ENCODE measurements around the gene LCN9. TPM values are rescaled to one million over a fixed set of nuclear protein-coding genes. Genes with fewer than 3 reads are reported as not detected.

The LCN9 gene
- polyA plus RNA-seq, 1 donor (not counting 4 experiments of a cell fraction or from before 2014, with no cell fraction given) = not detected

DNA sequence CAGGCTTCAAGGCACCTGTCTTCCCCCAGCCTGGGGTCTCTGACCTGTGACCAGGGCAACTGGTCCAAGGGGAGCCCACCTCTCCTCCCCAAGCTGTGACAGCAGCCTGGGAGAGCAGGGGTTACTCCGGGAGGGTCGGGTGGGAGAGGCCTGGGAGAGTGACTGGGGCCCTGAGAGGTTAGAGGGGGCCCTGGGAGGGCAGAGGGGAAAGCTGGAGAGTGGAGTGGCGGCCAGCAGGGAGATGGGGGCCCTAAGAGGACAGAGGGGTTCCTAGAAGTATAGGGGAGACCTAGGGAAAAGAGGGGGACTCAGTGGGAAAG is 302 bp downstream of the LCN9 start:
- H3K27ac ChIP-seq (ENCODE audit: control insufficient read depth, insufficient read depth, low read length) = no peak overlapping the region
- H3K79me2 ChIP-seq (ENCODE audit: control insufficient read depth, insufficient read depth, low read length) = no peaks in the 10 kb centered on the region
- H3K9ac ChIP-seq (ENCODE audit: control insufficient read depth, extremely low read depth, insufficient read depth, low read length) = no peak overlapping the region
- FAIRE-seq (no peak), DNase-seq (ENCODE audit: low read depth, low spot score) (no peak)
- no peaks in the 10 kb centered on the region for H3K27me3 ChIP-seq (ENCODE audit: control insufficient read depth, extremely low read depth, insufficient read depth, low read length)
- no peaks in the 10 kb centered on the region for H3K36me3 ChIP-seq (ENCODE audit: control insufficient read depth in 2 of 2, extremely low read depth in 1 of 2, insufficient read depth in 2 of 2, low read length in 2 of 2)
- TF ChIP-seq, protein P1, sequence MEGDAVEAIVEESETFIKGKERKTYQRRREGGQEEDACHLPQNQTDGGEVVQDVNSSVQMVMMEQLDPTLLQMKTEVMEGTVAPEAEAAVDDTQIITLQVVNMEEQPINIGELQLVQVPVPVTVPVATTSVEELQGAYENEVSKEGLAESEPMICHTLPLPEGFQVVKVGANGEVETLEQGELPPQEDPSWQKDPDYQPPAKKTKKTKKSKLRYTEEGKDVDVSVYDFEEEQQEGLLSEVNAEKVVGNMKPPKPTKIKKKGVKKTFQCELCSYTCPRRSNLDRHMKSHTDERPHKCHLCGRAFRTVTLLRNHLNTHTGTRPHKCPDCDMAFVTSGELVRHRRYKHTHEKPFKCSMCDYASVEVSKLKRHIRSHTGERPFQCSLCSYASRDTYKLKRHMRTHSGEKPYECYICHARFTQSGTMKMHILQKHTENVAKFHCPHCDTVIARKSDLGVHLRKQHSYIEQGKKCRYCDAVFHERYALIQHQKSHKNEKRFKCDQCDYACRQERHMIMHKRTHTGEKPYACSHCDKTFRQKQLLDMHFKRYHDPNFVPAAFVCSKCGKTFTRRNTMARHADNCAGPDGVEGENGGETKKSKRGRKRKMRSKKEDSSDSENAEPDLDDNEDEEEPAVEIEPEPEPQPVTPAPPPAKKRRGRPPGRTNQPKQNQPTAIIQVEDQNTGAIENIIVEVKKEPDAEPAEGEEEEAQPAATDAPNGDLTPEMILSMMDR (optimal IDR thresholded peaks at IDR 0.05 in 1 of 3, IDR thresholded peaks at IDR 0.05 in 1 of 3, conservative IDR thresholded peaks at IDR 0.05 in 1 of 3; ENCODE audit: extremely low read depth in 1 of 3, insufficient read depth in 2 of 3, low read length in 3 of 3) = no peak
- TF ChIP-seq EZH2 (IDR thresholded peaks at IDR 0.05; ENCODE audit: low read length) = no peak
- H3K4me1 ChIP-seq (ENCODE audit: control insufficient read depth, extremely low read depth, insufficient read depth, low read length) = no peaks in the 10 kb centered on the region
- dilution Hi-C loops (cut with MboI; ENCODE audit: extremely low pct_ligation_motif_present, low sequenced_read_pairs) = no loop called here
- no peaks in the 10 kb centered on the region for H3K9me3 ChIP-seq (ENCODE audit: control insufficient read depth, low read depth, low read length)
- no peaks in the 10 kb centered on the region for H3K9me1 ChIP-seq (ENCODE audit: control insufficient read depth, extremely low read depth, insufficient read depth, low read length)
- no peak overlapping the region for H2AFZ ChIP-seq (ENCODE audit: control insufficient read depth, low read length)
- H3K4me2 ChIP-seq (ENCODE audit: control insufficient read depth, extremely low read depth, insufficient read depth, low read depth, low read length) = no peak overlapping the region
- no peak overlapping the region for H3K4me3 ChIP-seq (ENCODE audit: control insufficient read depth in 2 of 3, extremely low read depth in 1 of 3, insufficient read depth in 2 of 3, low read depth in 1 of 3, low read length in 3 of 3)
- H4K20me1 ChIP-seq (ENCODE audit: control insufficient read depth, extremely low read depth, insufficient read depth, low read length) = no peaks in the 10 kb centered on the region

DNA sequence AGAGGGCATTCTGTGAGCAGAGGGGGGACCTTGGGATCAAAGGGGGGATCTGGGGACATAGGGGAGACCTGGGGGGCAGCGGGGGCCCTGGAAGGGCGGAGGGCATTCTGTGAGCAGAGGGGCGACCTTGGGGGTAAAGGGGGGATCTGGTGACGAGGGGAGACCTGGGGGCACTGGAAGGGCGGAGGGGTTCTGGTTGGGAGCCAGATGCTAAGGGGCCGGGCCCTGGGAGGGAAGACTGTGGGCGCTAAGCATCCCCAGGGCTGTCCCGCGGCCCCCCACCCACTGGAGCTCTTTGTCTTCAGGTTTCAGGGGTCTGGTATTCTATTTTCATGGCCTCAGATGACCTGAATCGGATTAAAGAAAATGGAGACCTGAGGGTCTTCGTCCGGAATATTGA is 748 bp downstream of the LCN9 start:
- Histone ChIP-seq H3K4me1 (ENCODE audit: control insufficient read depth, extremely low read depth, insufficient read depth, low read length) (no peaks in the 10 kb centered on the region), H3K36me3 (ENCODE audit: control insufficient read depth in 2 of 2, extremely low read depth in 1 of 2, insufficient read depth in 2 of 2, low read length in 2 of 2) (no peaks in the 10 kb centered on the region), H3K4me2 (ENCODE audit: control insufficient read depth, extremely low read depth, insufficient read depth, low read depth, low read length) (no peak overlapping the region), H3K4me3 (ENCODE audit: control insufficient read depth in 2 of 3, extremely low read depth in 1 of 3, insufficient read depth in 2 of 3, low read depth in 1 of 3, low read length in 3 of 3) (no peak overlapping the region), H3K9ac (ENCODE audit: control insufficient read depth, extremely low read depth, insufficient read depth, low read length) (no peak overlapping the region), H4K20me1 (ENCODE audit: control insufficient read depth, extremely low read depth, insufficient read depth, low read length) (no peaks in the 10 kb centered on the region), H2AFZ (ENCODE audit: control insufficient read depth, low read length) (no peak overlapping the region), H3K79me2 (ENCODE audit: control insufficient read depth, insufficient read depth, low read length) (no peaks in the 10 kb centered on the region), H3K9me3 (ENCODE audit: control insufficient read depth, low read depth, low read length) (no peaks in the 10 kb centered on the region), H3K27me3 (ENCODE audit: control insufficient read depth, extremely low read depth, insufficient read depth, low read length) (no peaks in the 10 kb centered on the region), H3K9me1 (ENCODE audit: control insufficient read depth, extremely low read depth, insufficient read depth, low read length) (no peaks in the 10 kb centered on the region), H3K27ac (ENCODE audit: control insufficient read depth, insufficient read depth, low read length) (no peak overlapping the region)
- TF ChIP-seq EZH2 (IDR thresholded peaks at IDR 0.05; ENCODE audit: low read length) = no peak
- TF ChIP-seq, protein P1 (optimal IDR thresholded peaks at IDR 0.05 in 1 of 3, IDR thresholded peaks at IDR 0.05 in 1 of 3, conservative IDR thresholded peaks at IDR 0.05 in 1 of 3; ENCODE audit: extremely low read depth in 1 of 3, insufficient read depth in 2 of 3, low read length in 3 of 3) = no peak
- dilution Hi-C loops (cut with MboI; ENCODE audit: extremely low pct_ligation_motif_present, low sequenced_read_pairs) = no loop called here
- DNase-seq (ENCODE audit: low read depth, low spot score) (no peak), FAIRE-seq (no peak)
